ENCODE measurements around the gene RNPEPL1.
"Not testable (repeated sequence)": the region's sequence is repeated elsewhere in the genome, so short reads cannot be mapped to it uniquely, and the experiment has no call there.

The RNPEPL1 gene

DNA sequence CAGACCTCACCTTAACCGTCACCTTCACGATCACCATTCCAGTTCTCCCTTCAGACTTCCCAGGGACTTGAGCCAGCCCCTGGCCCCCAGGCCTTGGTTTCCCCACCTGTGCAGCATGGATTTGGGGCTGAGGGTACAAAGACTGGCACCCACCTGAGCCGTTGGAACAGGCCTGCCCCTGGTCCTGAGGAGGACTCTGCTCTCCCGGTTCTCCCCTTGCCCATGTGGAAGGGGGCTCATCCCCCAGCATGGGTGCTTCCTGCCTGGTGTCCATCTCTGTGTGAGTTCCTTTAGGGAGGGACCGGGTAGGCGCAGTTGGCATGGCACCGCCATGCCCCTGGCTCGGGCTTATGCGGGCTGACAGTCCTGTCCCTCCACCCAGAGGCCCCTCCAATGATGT lies 46.1 kb downstream of the RNPEPL1 start:
- no peak overlapping the region for H3K4me3 ChIP-seq (ENCODE audit: low read length)
- DNase-seq (ENCODE audit: low read depth): no peak
- TF ChIP-seq, protein P1, sequence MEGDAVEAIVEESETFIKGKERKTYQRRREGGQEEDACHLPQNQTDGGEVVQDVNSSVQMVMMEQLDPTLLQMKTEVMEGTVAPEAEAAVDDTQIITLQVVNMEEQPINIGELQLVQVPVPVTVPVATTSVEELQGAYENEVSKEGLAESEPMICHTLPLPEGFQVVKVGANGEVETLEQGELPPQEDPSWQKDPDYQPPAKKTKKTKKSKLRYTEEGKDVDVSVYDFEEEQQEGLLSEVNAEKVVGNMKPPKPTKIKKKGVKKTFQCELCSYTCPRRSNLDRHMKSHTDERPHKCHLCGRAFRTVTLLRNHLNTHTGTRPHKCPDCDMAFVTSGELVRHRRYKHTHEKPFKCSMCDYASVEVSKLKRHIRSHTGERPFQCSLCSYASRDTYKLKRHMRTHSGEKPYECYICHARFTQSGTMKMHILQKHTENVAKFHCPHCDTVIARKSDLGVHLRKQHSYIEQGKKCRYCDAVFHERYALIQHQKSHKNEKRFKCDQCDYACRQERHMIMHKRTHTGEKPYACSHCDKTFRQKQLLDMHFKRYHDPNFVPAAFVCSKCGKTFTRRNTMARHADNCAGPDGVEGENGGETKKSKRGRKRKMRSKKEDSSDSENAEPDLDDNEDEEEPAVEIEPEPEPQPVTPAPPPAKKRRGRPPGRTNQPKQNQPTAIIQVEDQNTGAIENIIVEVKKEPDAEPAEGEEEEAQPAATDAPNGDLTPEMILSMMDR (IDR thresholded peaks at IDR 0.05; ENCODE audit: insufficient read depth, low read depth, low read length, missing control alignments): no peak

DNA sequence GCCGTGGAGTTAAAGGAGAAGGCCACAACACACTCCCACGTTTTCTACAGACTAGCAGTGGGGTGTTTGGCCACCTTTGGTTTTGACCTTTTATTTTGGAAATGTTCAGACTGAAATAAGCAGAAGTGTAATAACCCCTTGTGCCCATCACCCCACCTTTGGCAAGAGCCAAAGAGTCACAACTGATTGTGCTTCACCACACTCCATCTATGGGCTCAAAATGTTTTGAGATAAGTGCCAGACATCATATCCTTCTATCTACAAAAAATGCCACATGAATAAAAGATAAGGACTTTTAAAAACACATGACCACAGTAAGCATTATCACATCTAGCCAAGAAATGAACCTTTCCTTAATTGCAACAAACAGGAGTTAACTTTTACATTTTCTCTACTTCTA lies 47.1 kb downstream of the RNPEPL1 start:
- no peak for DNase-seq (ENCODE audit: low read depth)
- TF ChIP-seq, protein P1 (IDR thresholded peaks at IDR 0.05; ENCODE audit: insufficient read depth, low read depth, low read length, missing control alignments): no peak

GRCh38 chr2:240615820-240616547 lies 47.7 kb downstream of the RNPEPL1 start:
- TF ChIP-seq, protein P1 (IDR thresholded peaks at IDR 0.05; ENCODE audit: insufficient read depth, low read depth, low read length, missing control alignments): no peak
- H3K4me3 ChIP-seq (ENCODE audit: low read length): no peak overlapping the region
- DNase-seq (ENCODE audit: low read depth): no peak

More for the DNA sequence above, 47.1 kb downstream of the RNPEPL1 start:
- no peak overlapping the region for H3K4me3 ChIP-seq (ENCODE audit: low read length)

DNA sequence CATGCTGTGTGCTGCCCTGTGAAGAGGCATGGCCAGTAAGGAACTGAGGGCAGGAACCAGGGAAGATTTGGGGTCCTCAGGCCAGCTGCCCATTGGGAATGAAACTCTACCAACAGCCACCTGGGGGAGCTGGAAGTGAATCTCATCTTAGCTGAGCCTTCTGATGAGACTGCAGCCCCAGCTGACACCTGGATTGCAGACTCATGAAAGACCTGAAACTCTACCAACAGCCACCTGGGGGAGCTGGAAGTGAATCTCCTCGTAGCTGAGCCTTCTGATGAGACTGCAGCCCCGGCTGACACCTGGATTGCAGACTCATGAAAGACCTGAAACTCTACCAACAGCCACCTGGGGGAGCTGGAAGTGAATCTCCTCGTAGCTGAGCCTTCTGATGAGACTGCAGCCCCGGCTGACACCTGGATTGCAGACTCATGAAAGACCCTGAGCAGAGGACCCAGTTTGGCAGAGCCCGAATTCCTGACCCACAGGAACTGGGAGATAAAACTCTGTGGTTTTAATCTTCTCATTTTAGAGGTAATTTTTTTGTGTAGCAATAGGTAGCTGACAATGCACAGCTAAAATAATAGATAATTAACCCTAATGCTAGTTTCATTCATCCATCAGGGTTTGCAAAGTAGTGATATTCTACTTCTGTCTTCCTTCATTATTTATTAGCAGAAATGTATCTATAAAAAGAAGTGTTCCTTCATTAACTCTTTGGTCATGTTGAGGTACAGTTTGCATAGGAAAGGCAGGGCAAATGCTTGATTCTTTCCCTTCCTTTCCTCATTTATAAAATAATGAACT lies 48.8 kb downstream of the RNPEPL1 start:
- not testable (repeated sequence) for DNase-seq (ENCODE audit: low read depth); H3K4me3 ChIP-seq (ENCODE audit: low read length)

DNA sequence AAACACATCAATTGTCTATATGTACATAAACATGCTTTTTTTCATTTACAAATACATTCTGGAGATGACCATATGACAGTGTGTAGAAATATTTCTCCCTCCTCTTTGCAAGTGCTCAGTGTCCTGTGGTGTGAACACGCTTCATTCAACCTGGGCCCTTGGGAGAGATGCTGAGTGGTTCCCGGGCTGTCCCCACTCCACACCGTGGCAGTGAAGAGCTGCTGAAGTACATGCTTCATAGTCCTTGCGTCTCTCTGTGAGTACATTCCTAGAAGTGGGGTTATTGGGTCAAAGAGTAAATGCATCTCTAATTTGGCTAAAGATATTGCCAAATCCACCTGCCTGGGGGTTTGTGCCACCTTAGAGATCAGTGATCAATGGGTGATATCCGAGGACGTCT lies 50.5 kb downstream of the RNPEPL1 start:
- no peak overlapping the region for H3K4me3 ChIP-seq (ENCODE audit: low read length)
- TF ChIP-seq, protein P1 (IDR thresholded peaks at IDR 0.05; ENCODE audit: insufficient read depth, low read depth, low read length, missing control alignments): no peak
- no peak for DNase-seq (ENCODE audit: low read depth)

DNA sequence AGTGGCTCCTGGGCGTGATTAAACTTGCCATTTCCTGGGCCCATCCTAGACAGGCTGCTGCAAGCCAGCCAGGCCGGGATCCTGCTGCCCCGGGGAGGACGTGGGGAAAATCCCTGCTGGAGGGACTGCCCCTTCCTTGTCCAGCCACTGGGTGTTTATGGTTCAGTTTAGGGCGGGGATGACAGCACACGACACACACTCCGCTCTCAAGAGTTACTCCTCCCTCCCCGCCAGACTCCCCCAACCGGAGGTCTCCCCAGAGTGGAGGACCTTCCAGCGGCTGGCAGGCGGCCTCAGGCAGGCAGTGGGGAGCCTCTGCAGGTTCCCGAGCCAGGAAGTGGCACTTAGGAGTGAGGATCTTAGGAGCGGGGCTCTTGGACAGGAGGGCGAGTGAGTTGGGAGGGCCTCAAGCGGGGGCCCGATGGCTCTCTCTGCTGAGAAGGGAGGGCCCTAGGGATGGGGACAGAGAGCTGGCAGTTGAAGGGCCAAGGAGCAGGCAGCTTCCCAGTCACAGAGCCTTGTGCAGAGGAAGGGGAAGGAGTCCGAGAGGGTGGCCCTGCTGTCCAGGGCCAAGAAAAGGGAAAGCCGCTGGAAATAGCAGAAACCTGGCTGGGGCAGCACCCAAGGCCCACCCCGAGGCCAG lies 51.3 kb downstream of the RNPEPL1 start:
- TF ChIP-seq, protein P1 (IDR thresholded peaks at IDR 0.05; ENCODE audit: insufficient read depth, low read depth, low read length, missing control alignments): no peak
- peak; percentile 20 for DNase-seq (ENCODE audit: low read depth)
- H3K4me3 ChIP-seq (ENCODE audit: low read length): no peak overlapping the region

- DNase-seq (ENCODE audit: low read depth): no peak
- TF ChIP-seq, protein P1 (IDR thresholded peaks at IDR 0.05; ENCODE audit: insufficient read depth, low read depth, low read length, missing control alignments): no peak
- no peak overlapping the region for H3K4me3 ChIP-seq (ENCODE audit: low read length)
Observed at GRCh38 chr2:240620149-240620731, 52.0 kb downstream of the RNPEPL1 start.

Data from epithelial cell of esophagus (primary cell).